MM.1S (cell line): ENCODE measurements around the gene KLF15.

Source experiments
- DNase-seq: peaks from one replicate; pipeline ENCODE4 v3.0.0-alpha.2; 2015
- H2AFZ ChIP-seq: fragments of 300-600 bp; sonication (generic); 2 replicates; pipeline ENCODE4 v1.6.0; 2016; ENCODE audit warnings: antibody characterized with exemption, low read length
- H3F3A ChIP-seq: fragments of 300-600 bp; sonication (generic); 2 replicates; pipeline ENCODE4 v1.6.1; 2016; ENCODE audit warnings: mild to moderate bottlenecking, antibody characterized with exemption, low read length, moderate library complexity, mixed read lengths; ENCODE audit not compliant: insufficient read depth
- H3K27ac ChIP-seq: fragments of 300-600 bp; sonication (generic); 2 replicates; pipeline ENCODE4 v1.5.1; 2016; ENCODE audit warnings: mild to moderate bottlenecking, low read length
- H3K27me3 ChIP-seq: fragments of 300-600 bp; sonication (generic); replicated peaks from 2 replicates; pipeline ENCODE4 v1.6.0; 2016; ENCODE audit warnings: low read length; ENCODE audit not compliant: insufficient read depth
- H3K36me3 ChIP-seq: fragments of 300-600 bp; sonication (generic); replicated peaks from 2 replicates; pipeline ENCODE4 v1.6.1; 2016; ENCODE audit warnings: mild to moderate bottlenecking, low read length, mixed read lengths; ENCODE audit not compliant: insufficient read depth
- H3K4me1 ChIP-seq: fragments of 300-600 bp; sonication (generic); 2 replicates; pipeline ENCODE4 v1.6.1; 2016; ENCODE audit warnings: low read length, mixed read lengths
- H3K4me2 ChIP-seq: fragments of 300-600 bp; sonication (generic); 2 replicates; pipeline ENCODE4 v1.6.0; 2016; ENCODE audit warnings: low read depth, low read length
- H3K4me3 ChIP-seq: fragments of 300-600 bp; sonication (generic); 2 replicates; pipeline ENCODE4 v1.5.1; 2016; ENCODE audit warnings: low read length, mixed read lengths
- H3K79me2 ChIP-seq: fragments of 300-600 bp; sonication (generic); 2 replicates; pipeline ENCODE4 v1.6.1; 2016; ENCODE audit warnings: mixed run types, low read length, mixed read lengths
- H3K9ac ChIP-seq: fragments of 300-600 bp; sonication (generic); 2 replicates; pipeline ENCODE4 v1.6.1; 2016; ENCODE audit warnings: low read length, mixed read lengths
- H3K9me2 ChIP-seq: fragments of 300-600 bp; sonication (generic); replicated peaks from 2 replicates; pipeline ENCODE4 v1.6.1; 2016; ENCODE audit warnings: mild to moderate bottlenecking, low read length, mixed read lengths; ENCODE audit not compliant: insufficient read depth
- H3K9me3 ChIP-seq: fragments of 300-600 bp; sonication (generic); replicated peaks from 2 replicates; pipeline ENCODE4 v1.6.1; 2016; ENCODE audit warnings: mild to moderate bottlenecking, low read length, mixed read lengths; ENCODE audit not compliant: insufficient read depth
- H4K20me1 ChIP-seq: fragments of 300-600 bp; sonication (generic); 2 replicates; pipeline ENCODE4 v1.6.1; 2016; ENCODE audit warnings: mild to moderate bottlenecking, low read length, moderate library complexity, mixed read lengths; ENCODE audit not compliant: insufficient read depth
- EZH2 ChIP-seq: fragments of 300-600 bp; sonication (generic); optimal IDR thresholded peaks from 2 replicates; pipeline ENCODE3; 2017; ENCODE audit warnings: low read depth, mild to moderate bottlenecking, antibody characterized with exemption, low read length, mixed read lengths
- EZH2phosphoT487 ChIP-seq: fragments of 300-600 bp; sonication (generic); IDR thresholded peaks from 2 replicates; pipeline ENCODE4 v1.6.1; 2018; ENCODE audit warnings: antibody characterized with exemption, low read length
- TF ChIP-seq, protein P1 (sequence below): fragments of 300-600 bp; sonication (generic); IDR thresholded peaks from 2 replicates; pipeline ENCODE4 v1.5.1; 2016; ENCODE audit warnings: antibody characterized with exemption, low read length, mixed read lengths

Gene KLF15

DNA sequence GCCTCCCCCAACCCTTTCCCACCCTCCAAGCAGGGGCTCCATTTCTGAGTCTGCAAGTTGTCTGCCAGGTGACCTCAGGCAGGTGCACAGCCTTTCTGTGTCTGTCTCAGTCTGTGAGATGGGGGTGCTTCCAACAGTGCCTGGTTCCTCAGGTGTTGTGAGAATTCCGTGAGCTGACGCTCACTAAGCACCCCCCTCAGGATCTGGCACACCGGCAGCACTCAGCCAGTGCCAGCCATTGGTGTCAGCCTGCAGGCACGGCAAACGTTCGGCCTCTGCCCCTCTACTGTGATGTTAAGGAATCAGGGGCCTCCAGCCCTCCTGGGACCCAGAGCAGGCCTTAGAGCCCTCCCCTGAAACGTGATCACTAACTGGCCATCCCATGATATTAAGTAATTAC lies 2.4 kb downstream of the KLF15 start:
- Histone ChIP-seq H3K27me3 (no peaks in the 10 kb centered on the region), H3K4me3 (no peak overlapping the region), H2AFZ (no peak overlapping the region), H3K9ac (no peak overlapping the region), H3K27ac (no peak overlapping the region), H3F3A (peaks cover 14% of the 10 kb centered on the region), H3K9me2 (no peaks in the 10 kb centered on the region), H3K9me3 (no peaks in the 10 kb centered on the region), H3K36me3 (no peaks in the 10 kb centered on the region), H3K4me1 (peaks cover 11% of the 10 kb centered on the region; the same call in 1 of the 2 replicates), H3K79me2 (peaks cover 10% of the 10 kb centered on the region), H4K20me1 (no peaks in the 10 kb centered on the region), H3K4me2 (no peak overlapping the region)
- DNase-seq = peak; percentile 3
- TF ChIP-seq, protein P1, sequence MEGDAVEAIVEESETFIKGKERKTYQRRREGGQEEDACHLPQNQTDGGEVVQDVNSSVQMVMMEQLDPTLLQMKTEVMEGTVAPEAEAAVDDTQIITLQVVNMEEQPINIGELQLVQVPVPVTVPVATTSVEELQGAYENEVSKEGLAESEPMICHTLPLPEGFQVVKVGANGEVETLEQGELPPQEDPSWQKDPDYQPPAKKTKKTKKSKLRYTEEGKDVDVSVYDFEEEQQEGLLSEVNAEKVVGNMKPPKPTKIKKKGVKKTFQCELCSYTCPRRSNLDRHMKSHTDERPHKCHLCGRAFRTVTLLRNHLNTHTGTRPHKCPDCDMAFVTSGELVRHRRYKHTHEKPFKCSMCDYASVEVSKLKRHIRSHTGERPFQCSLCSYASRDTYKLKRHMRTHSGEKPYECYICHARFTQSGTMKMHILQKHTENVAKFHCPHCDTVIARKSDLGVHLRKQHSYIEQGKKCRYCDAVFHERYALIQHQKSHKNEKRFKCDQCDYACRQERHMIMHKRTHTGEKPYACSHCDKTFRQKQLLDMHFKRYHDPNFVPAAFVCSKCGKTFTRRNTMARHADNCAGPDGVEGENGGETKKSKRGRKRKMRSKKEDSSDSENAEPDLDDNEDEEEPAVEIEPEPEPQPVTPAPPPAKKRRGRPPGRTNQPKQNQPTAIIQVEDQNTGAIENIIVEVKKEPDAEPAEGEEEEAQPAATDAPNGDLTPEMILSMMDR = no peak
- no peak for TF ChIP-seq EZH2phosphoT487
- TF ChIP-seq EZH2 = no peak

DNA sequence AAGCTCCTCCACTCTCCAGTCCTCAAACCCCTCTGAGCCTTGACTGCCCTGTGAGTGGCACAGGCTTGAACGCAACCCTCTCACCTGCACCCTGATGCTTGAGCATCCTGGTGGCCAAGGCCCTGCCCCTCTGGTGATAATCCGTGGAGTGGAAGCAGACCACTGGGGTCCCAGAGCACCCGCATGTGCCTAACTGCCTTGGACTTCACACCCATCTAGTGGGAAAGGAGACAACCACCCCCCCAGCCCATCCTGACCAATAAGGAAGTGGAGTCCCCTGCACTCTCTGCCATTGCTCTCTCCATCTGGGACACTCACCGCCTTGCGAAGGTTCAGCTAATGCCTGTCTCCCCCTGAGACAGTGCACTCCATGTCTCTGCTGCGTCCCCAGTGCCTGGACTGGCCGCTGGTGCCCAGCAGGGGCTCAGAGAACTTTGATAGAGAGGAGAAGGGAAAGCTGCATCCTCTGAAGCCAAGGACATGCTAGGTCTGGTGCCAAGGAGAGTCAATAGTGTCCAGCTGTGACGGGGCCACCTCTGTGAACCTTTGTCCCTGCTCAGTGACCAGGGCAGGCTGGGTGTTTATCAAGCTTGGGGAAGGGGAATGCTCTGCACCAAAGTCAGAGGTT lies 3.4 kb downstream of the KLF15 start:
- TF ChIP-seq EZH2phosphoT487 (no peak), EZH2 (no peak)
- TF ChIP-seq, protein P1 = no peak
- Histone ChIP-seq H3K9me2 (no peaks in the 10 kb centered on the region), H3K9me3 (no peaks in the 10 kb centered on the region), H3K4me2 (no peak overlapping the region), H2AFZ (no peak overlapping the region), H3K4me3 (no peak overlapping the region), H4K20me1 (no peaks in the 10 kb centered on the region), H3F3A (peaks cover 14% of the 10 kb centered on the region), H3K27ac (no peak overlapping the region), H3K27me3 (no peaks in the 10 kb centered on the region), H3K36me3 (no peaks in the 10 kb centered on the region), H3K79me2 (peaks cover 10% of the 10 kb centered on the region), H3K4me1 (peaks cover 11% of the 10 kb centered on the region; the same call in 1 of the 2 replicates), H3K9ac (no peak overlapping the region)
- DNase-seq = peak; percentile 5

DNA sequence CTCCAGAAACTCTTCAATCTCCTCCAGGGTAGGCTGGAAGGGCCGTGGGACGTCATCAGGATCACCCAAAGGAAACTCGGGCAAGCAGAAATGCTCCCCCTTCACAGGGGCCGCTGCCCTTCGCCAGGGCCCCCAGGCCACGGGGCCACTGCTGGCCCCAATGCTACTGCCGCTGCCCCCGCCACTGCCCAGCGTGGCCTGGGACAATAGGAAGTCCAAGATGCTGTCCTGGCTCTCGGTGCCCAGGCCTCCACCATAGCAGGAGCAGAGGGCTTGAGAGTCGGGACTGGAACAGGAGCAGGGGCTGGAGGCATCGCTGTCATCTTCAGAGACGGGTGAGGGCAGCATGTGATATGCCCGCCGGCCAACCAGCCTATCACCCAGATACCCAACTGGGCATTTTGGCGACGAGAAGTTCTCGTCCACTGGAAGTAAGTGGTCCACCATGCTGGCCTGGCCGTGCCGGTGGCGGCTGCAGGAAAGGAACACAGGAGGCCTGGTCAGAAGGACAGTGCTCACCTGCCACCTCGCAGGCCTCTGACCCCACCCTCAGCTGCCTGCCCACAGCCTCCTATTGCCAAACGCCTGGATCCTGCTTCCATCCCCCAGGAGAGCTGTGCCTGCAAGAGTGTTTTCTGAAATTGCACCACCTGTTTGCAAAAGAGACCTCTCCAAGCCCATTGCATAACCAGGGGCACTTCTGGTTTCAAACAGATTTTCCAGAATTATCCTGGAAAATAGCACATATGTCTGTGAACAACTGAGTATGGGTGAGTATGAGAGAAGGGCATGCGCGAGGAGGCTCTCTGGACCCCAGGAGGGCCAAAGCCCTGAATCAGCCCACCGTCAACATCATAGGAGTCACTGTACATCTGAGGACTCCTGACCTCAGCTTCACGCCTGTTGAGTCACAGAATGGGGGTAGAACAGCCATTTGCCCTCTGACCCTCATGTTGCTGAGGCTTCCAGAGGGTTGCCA lies 4.4 kb downstream of the KLF15 start:
- H4K20me1 ChIP-seq = no peaks in the 10 kb centered on the region
- H3K27ac ChIP-seq = no peak overlapping the region
- H3K36me3 ChIP-seq = no peaks in the 10 kb centered on the region
- DNase-seq = peak; percentile 2
- H3K4me2 ChIP-seq = no peak overlapping the region
- H3K27me3 ChIP-seq = no peaks in the 10 kb centered on the region
- H2AFZ ChIP-seq = no peak overlapping the region
- no peak overlapping the region for H3K9ac ChIP-seq
- H3K9me2 ChIP-seq = no peaks in the 10 kb centered on the region
- peaks cover 10% of the 10 kb centered on the region for H3K79me2 ChIP-seq
- H3K9me3 ChIP-seq = no peaks in the 10 kb centered on the region
- TF ChIP-seq EZH2phosphoT487 (no peak), EZH2 (no peak)
- TF ChIP-seq, protein P1 = no peak
- H3F3A ChIP-seq = peaks cover 8% of the 10 kb centered on the region
- H3K4me1 ChIP-seq = 0 out of 2 replicates have a peak, but pooled peaks cover 3% of the 10 kb centered on the region
- H3K4me3 ChIP-seq = no peak overlapping the region
